GM21381 (cell line): ENCODE measurements around the gene ITGA5.

Source experiments
- ATAC-seq: cut with Tn5 transposase; IDR thresholded peaks from one replicate; pipeline ENCODE4 v1.9.1; 2021; ENCODE audit warnings: mild to moderate bottlenecking, moderate library complexity; ENCODE audit not compliant: unreplicated experiment

The ITGA5 gene

DNA sequence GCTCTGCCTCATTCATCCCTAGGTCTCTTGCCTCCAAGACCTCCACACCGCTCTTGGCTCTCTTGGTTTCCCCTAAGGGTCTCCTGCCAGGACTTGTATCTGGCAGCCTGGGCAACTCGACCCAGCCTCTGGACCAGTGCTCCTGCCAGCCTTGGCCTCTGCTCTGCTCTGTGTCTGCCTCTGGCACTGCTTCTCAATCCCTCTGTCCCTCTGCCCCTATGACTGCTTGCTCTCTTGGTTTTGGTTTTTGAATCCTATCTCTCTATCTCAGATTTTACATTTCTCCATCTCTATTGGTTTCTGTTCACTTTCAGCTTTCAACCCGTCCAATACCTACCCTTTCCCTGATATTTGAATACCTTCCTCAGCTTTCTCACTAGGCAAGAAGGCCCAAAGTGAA is 6.3 kb downstream of the ITGA5 start:
- no peak for ATAC-seq

DNA sequence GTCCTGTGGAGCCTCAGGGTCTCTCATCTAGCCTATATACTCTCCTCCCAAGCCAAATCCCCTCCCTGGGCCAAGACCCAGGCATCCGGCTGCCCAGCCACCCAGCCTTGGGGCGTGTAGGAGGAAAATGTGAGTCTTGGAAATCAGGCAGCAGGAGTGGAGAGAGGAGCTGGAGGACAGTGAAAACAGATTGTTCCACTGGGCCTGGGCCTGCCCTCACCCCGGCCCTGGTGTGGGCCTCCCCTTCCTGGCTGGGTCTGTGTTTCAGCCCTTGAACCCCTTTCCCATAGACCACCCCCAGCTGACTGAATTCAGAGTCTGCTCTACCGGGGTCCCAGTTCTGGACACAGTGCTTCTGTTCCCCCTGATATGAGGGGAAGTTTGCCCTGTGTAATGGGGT is 6.7 kb downstream of the ITGA5 start:
- no peak for ATAC-seq

DNA sequence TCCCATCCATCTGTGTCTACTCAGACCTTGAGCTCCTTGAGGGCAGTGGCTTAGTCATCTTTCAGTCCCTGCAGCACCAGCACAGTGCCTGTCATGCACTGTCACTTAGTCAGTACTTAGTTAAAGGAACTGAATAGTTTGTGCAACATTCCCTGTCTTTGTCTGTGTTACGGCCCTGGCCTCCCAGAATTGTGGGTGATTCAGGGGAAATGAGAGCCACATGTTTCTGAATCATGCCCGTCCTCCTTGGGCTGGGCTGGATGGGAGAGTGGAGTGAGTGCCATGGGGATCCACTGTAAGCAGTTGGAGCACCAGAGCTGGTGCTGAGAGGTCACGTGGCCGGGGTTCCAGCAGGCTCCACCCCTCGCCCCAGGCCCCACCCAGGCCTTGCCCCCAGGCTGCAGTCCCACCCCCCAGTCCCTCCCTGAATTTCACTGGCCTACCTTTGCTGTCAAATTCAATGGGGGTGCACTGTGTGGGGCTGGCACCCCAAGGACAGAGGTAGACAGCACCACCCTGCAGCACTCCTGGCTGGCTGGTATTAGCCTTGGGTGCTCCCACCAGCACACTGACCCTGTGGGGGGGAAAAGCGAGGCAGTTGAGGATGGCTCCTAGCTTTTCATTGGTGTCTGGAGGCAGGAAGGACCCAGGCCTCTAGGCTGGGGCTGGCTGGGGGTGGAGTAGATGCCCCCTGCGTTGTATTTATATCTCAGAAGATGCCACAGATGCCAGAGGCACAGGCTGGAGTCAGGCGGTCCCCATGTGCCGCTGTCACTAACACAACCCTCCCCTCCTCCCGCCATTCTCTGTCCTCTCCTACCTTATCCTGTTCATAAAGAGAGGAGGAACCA is 7.5 kb downstream of the ITGA5 start:
- no peak for ATAC-seq

DNA sequence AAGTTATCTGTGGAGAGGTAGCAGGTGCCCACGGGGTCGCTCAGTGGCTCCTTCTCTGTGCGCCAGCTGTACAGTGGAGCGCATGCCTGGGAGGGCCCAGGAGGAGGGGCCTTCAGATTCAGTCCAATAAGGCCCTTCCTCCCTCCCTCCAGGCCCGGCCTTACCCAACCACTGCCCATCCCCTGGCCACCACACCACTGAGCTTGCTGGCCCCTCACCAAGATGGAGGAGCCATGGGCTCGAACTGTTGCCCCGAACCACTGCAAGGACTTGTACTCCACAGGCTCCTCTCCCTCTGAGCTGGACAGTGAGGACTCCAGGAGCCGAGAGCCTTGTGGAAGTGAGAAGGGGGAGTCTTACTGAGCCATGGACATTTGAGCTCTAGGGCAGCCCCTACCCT is 9.8 kb downstream of the ITGA5 start:
- no peak for ATAC-seq

DNA sequence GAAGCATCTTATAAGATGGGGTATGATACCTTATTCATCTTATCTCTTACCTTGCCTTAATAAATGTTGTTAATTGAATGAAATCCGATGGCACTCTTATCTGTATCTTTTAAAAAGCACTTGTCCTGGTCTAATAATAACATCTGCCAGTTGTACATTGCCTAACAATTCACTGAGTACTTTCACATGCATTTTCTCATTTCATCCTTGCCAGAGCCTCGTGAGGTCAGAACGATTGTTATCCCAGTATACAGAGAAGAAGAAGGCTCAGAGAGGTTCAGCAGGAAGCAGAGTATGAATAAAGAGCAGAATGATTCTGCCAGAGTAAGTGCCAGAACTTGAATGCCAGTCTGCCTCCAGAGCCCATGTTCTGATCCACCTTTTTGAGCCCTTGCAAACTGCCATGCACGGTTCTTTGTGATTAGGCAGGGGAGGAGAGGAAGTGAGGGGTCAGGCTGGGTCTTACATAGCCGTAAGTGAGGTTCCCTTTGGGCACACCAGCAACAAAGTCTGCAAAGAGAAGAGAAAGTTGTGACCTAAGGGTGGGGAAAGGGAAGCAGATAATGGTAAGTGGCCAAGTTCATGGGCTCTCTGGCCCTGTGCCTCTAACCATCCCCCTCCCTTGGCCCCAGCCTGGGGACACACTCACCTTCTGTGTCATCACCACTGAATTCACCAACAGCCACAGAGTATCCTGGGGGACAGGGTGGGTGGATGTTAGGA is 11.7 kb downstream of the ITGA5 start:
- ATAC-seq: no peak

DNA sequence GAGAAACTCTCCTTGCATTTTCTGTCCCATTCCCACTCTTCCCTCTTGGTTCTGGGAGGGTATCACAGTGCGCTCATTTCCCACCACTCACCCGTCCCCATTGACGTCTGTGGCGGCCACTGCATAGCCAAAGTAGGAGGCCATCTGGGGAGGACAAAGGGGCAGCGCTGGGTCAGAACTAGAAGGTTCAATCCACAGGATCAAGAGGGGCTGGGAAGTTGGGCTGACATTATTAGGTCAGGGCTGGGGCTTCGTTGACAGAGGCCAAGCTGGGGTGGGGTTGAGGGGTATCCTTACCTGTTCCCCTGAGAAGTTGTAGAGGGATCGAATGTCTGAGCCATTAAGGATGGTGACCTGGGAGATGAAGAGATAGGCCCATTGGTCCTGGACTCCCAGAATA is 13.5 kb downstream of the ITGA5 start:
- no peak for ATAC-seq

DNA sequence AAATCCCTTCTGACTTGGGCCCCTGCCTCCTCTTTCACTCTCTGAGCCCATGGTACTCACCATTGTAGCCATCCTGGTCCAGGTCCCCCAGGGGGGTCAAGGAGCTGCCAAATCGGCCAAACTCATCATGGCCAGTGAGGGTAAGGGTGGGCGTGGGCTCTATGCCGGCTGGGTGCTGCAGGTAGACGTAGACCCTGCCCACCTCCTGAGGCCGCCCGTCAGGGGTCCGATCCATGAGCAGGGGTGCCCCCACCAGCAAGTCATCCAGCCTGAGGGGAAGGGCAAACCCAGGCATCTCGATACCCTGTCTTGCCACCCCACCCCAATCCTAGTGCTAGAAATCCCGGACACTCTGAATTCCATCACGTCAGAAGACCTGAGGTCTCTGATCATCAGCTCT is 14.0 kb downstream of the ITGA5 start:
- no peak for ATAC-seq

DNA sequence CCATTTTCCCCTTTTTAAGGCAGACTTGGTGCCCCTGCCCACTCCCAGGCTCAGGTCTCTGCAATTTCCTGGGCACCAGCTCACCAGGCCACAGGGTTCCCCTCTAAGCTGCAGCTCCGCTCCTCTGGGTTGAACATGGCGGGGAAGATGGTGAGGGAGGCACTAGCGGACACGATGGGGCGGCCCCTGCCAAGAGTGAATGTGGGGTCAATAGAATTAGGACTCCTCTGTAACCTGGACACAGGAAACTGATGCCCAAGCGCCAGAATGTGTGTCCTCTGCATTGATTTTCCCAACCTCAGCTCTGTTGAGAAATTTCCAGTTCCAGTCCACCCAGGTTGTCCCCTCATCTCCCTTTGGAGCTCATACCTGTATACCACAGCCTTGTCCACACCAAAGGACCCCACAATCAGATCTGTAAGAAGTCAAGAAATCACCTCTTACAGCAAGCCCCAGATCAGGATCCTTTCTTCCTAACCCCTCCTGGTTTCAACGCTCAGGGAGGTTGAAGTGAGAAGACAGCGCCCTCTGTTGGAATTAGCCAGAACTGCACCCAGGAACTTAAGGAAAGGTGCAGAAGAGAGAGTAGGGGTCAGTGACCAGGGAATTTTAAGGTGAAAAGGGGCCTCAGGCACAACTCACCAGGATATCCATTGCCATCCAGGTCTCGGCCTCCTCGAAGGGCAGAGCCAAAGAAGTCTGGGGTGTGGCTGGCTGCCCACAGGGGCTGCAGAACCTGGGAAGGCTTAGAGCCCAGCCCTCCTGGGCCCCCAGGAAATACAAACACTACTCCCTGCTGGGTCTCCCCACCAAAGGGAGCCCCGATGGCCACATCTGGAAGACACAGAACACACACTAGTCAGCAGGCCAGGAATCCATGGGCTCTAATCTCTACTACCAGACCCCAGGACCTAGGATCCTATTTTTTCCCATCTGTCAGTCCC is 14.7 kb downstream of the ITGA5 start:
- no peak for ATAC-seq

DNA sequence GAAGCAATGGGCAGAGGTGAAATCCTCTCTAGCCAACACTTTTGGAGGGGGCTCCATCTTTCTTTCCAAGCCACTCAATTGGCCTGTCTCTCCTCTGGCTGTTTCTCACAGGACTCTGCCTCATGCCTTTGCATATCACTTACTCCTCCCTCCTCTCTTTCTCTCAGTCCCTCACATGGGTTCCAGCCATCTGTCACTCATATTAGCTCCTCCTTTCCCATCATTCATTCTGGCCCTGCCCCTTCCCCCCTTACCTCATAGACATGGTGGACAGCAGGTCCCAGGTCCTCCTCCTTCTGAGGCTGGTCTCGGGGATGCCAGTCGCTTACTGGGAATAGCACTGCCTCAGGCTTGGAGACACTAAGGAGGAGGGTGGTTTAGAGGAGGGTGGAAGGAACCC is 17.9 kb downstream of the ITGA5 start:
- no peak for ATAC-seq

DNA sequence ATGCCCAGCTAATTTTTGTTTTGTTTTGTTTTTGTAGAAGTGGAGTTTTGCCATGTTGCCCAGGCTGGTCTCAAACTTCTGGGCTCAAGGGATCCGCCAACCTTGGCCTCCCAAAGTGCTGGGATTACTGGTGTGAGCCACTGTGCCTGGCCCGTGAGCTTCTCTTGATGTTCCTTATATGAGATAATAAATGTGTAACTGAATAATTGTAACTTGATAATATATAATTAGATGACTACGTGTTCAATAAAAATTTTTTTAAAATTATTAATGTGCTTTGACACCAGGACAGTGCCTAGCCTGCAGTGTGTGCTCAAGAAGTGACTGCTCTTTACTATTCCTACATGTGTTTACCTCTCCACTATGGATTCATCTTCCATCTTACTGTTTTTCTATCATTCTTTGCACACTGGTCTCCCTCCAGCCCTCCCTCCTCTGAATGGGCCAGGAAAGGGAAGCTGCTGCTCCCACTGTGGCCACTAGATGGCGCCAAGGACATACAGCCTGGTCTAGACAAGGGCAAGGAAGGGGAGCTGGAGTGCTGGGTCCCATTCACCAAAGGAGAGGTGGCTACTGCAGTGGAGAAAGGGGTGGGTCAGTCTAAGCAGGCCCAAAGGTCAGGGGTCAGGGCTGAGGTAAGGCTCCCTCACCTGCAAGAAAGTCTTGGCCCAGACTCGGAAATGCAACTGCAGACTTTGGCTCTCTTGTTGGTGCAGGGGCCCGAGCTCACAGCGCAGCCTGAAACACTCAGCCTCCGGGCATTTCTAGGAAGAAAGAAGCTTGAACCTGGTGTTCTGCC is 19.9 kb downstream of the ITGA5 start:
- peak; percentile 79 for ATAC-seq

DNA sequence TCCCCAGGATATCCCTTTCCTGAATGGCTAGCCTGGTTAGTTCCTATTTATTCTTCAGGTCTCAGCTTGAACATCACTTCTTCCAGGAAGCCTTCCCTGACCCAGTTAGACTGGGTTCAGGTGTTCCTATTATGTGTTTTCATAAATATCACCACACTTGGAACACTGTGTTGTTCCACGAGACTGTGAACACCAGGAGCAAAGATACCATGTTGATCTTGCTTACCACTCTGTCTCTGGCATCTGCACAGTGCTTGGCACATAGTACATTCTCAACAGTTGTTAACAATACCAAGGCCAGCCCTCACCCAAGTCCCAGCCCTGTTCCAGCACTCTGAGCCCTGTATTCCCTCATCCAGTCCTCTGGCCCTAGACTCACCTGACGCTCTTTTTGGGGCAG is 20.8 kb downstream of the ITGA5 start:
- no peak for ATAC-seq

DNA sequence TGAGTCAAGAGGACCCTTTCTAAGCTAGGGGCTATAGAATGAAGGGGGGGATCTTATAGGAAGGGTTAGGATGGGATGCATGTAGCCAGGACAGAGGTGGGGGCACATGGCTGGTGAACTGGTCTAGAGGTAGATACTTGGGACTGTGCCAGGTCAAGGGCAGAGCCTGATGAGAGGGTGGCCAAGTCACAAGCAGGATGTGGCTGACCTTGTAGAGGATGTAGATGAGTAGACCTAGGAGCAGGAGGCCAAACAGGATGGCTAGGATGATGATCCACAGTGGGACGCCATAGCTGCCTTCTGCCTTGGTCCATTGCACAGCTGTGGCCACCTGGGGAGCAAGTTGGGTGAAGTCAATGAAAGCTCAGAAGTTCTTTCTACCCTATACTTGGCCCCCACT is 21.9 kb downstream of the ITGA5 start:
- ATAC-seq: no peak

DNA sequence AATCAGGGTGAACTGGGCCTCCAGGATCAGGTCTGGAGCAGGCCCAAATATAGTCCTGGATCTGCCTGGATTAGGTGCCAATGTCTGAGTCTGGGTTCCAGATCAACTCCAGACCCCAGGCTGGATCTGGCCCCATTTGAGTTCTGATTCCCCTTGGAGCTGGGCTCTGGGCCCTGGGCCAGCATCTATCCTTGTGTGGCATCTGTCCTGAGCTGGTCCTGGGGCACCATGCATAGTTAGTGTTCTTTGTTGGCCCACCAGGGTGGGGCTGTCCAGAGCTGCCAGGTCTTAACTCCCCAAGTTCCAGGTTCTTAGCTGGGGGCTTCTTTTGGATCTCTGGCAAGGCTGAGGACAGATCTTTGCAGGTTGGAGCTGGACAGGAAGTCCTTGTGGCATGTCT is 23.5 kb downstream of the ITGA5 start:
- no peak for ATAC-seq

DNA sequence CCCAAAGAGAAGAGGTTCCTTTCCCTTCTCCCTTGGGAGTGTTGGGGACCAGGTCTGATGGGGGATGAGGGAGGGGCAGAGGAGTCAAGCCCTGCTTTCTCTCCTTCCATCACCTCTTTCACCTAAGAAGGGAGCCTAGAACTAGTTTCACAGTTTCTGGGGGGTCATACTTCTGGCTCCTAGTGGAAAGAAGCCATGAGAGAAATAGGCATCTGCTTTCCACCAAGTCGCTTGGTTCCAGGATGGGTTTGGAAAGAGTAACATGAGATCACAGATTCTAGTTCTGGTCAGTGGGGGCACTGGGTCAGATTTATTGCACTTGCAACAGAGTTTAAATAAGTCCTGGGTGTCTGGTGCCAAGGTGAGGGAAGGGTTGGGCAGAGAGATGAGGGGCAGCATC is 24.1 kb downstream of the ITGA5 start:
- ATAC-seq: no peak

DNA sequence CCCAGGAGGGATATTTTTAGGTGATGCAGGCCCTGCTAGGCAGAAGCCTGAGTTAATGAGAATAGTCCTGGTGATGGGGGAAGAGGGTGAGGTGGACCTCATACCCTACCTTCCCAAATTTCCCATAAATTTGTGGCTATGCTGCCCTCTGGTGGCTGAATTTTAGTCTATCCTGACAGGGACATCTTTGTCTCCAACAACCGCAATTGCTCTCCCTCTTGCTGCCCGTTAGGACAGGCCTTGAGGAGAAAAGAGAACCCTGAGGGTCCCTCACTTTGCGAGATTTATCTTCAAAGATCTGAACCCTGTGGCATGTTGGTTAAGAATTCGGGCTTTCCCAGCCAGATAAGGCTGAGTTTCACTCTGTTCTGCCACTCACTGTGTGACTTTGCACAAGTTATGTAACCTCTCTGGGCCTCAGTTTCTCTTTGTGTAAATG is 24.8 kb downstream of the ITGA5 start:
- ATAC-seq: no peak

DNA sequence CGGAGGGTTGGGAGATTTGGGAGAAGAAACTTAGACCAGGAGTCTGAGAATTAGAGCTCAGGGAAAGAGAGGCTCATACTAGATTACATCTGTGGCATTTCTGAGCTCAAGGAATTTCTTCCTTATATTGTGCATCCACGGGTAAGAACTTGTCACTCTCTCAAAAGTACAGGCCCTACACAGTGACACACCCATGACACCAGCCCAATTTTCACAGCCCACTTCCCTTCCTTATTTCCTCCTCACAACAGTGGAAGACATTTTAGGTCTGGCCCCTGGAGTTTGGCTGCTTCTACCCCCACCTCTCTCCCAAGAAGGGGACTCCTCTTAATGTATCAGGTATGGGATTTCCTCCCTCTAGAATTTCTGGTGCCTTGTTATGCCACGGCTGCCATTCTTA is 25.3 kb downstream of the ITGA5 start:
- ATAC-seq: no peak

DNA sequence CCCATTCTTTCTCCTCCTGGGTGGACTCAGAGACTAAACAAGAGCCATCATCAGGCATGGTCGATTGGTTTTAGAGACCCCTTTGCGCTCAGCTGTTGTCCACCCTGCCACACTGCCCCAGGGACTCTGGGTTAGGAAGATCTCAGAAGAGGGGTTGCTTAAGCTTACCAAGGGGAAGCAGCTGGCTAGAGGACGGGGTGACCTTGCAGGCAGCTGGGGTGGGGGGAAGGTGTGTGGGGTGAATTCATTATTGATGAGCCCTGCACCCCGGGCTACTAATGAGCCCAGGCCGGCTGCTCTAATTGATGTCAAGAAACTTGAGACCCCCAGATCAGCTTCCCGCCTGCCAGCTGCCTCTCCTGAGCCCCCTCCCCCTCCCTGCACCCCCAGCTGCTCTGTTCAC is 25.9 kb downstream of the ITGA5 start:
- ATAC-seq: no peak

DNA sequence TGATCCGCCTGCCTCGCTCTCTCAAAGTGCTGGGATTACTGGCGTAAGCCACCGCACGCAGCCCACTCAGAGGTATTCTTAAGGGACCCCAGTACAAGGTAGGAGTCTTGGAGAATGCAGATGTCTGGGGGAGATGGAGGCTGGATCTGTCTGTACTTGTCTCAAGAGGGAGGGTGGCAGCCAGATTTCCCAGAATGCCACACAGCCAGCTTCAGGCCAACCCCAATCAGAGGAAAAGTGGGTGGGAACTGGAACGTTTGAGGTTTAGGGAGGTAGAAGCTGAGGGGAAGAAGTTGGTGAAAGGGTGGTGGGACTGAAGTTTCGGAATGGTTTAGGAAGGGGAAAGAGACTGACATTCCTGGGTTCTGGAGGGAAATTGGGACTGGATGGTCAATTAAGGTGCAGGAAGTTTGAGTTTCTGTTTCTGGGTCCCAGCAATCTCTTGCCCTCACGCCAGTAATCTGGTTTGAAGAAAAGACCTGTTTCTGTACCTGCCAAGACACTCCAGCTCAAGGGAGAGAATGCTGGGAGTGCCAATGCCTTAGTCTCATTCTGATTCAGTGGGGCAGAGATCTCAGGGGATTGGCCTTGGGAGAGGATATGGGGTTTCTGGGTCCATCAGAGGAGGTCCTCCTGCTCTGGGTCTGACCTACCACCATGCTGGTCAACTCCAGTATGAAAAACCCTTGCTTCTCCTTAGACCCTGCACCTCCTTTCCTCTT is 26.4 kb downstream of the ITGA5 start:
- ATAC-seq: no peak

DNA sequence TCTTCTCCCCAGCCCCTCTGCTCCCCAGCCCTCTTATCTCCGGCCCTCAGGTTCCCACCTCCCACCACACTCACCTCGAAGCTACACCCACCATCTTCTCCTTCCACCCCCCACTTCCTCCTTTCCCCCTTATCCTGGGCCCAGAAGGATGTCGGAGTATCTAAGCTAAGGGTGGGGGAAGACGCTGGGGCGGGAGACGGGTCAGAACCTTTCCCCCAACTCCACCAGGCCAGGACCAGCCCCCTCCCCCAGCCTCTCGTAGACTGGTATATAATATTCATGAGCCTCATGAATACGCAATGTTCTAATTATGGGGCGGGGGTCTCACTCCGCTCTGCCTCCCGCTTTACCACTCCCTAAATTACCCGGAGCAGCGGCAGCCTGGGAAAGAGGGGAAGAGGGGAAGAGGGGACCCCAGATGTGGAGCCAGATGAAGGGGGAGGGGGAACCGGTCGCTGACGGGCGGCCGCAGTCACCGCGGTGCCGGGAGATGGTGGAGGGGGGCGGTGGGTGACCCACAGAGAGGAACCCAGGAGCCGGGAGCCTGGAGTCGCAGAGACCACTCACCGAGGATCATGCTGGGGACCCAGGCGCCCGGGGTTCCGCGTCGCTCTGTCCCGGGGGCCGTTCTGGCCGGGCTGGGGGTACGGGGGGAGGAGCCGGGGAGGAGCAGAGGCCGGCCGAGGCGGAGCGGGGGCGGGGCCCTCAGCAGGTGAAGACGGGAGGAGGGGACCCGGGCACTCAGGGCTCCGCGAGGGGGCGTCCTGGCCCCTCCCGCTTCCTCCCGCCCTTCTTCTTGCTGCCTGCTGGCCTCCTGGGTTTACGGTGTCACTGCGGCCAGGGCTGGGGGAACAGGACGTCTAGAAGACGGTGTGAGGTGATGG is 28.2 kb downstream of the ITGA5 start:
- no peak for ATAC-seq
